ENCODE measurements around the gene SLC38A5. TPM values are rescaled to one million over a fixed set of nuclear protein-coding genes. Genes with fewer than 3 reads are reported as not detected.

Gene SLC38A5
- total and polyA plus RNA-seq, 5 donors: 0.41 to 6.5 (median 3.0) TPM

Other genes starting within 250 kb of the SLC38A5 start
- gene SSX1, start 214.9 kb downstream of the SLC38A5 start, total RNA-seq: not detected
- gene SSX1, start 214.9 kb downstream of the SLC38A5 start, polyA plus RNA-seq: not detected
- not detected for gene SSX3, start 113.6 kb downstream of the SLC38A5 start, total RNA-seq
- not detected for gene SSX3, start 113.6 kb downstream of the SLC38A5 start, polyA plus RNA-seq
- not detected for gene SSX4, start 86.7 kb downstream of the SLC38A5 start, total RNA-seq
- not detected for gene SSX4, start 86.7 kb downstream of the SLC38A5 start, polyA plus RNA-seq
- gene SSX4B, start 58.3 kb downstream of the SLC38A5 start, total RNA-seq: not detected
- not detected for gene SSX4B, start 58.3 kb downstream of the SLC38A5 start, polyA plus RNA-seq
- 10 to 100 TPM; 19.9 to 25.5 (median 21.8) TPM for gene FTSJ1, start 5.9 kb upstream of the SLC38A5 start, total RNA-seq
- gene FTSJ1, start 5.9 kb upstream of the SLC38A5 start, polyA plus RNA-seq: 20.0 TPM
- 10 to 100 TPM; 16.1 to 22.3 (median 19.8) TPM for gene PORCN, start 38.7 kb upstream of the SLC38A5 start, total RNA-seq
- gene PORCN, start 38.7 kb upstream of the SLC38A5 start, polyA plus RNA-seq: 14.0 TPM
- gene EBP, start 51.5 kb upstream of the SLC38A5 start, total RNA-seq: 10 to 100 TPM; 74.8 to 93.4 (median 83.0) TPM
- 118 TPM for gene EBP, start 51.5 kb upstream of the SLC38A5 start, polyA plus RNA-seq
- gene TBC1D25, start 69.5 kb upstream of the SLC38A5 start, total RNA-seq: 10 to 100 TPM; 16.9 to 22.4 (median 18.5) TPM
- gene TBC1D25, start 69.5 kb upstream of the SLC38A5 start, polyA plus RNA-seq: 8.0 TPM
- 100 to 1,000 TPM; 100 to 221 (median 129) TPM for gene RBM3, start 104.2 kb upstream of the SLC38A5 start, total RNA-seq
- gene RBM3, start 104.2 kb upstream of the SLC38A5 start, polyA plus RNA-seq: 71.4 TPM
- gene WDR13, start 127.2 kb upstream of the SLC38A5 start, total RNA-seq: 100 to 1,000 TPM; 162 to 184 (median 166) TPM
- gene WDR13, start 127.2 kb upstream of the SLC38A5 start, polyA plus RNA-seq: 173 TPM
- 1 to 10 TPM; 3.0 to 6.2 (median 4.0) TPM for gene WAS, start 213.5 kb upstream of the SLC38A5 start, total RNA-seq
- 1.5 TPM for gene WAS, start 213.5 kb upstream of the SLC38A5 start, polyA plus RNA-seq
- gene SUV39H1, start 226.5 kb upstream of the SLC38A5 start, total RNA-seq: 1 to 10 TPM; 3.1 to 7.2 (median 3.9) TPM
- 3.3 TPM for gene SUV39H1, start 226.5 kb upstream of the SLC38A5 start, polyA plus RNA-seq

Data from right cardiac atrium (tissue), 5 donors.